DMS53 treated with DMSO at 0.1 percent for 48 hours (cell line): ENCODE data around the gene PFDN2.
"Not testable (repeated sequence)": the region's sequence is repeated elsewhere in the genome, so short reads cannot be mapped to it uniquely, and the experiment has no call there.

Experiments used
- DNase-seq: peaks from one replicate; lab custom pipeline; 2025; ENCODE audit not compliant: unreplicated experiment; lab: John Stamatoyannopoulos, UW

PFDN2 gene

GRCh38 chr1:161139766-161140165 is 21.9 kb upstream of the PFDN2 start:
- peak; percentile 22 for DNase-seq

GRCh38 chr1:161138431-161138830 is 20.6 kb upstream of the PFDN2 start:
- no peak for DNase-seq

GRCh38 chr1:161137881-161138280 is 20.0 kb upstream of the PFDN2 start:
- no peak for DNase-seq

GRCh38 chr1:161133220-161133740 is 15.4 kb upstream of the PFDN2 start:
- no peak for DNase-seq

- DNase-seq: peak; percentile 96
Observed at GRCh38 chr1:161132410-161133219, 14.8 kb upstream of the PFDN2 start, which contains the start of gene DEDD. TSS of gene DEDD (minus strand) at chr1:161132667. CDS start at chr1:161124462, 8,205 bp downstream.

- no peak for DNase-seq
Observed at GRCh38 chr1:161131523-161132409, 13.9 kb upstream of the PFDN2 start.

GRCh38 chr1:161130266-161130665 is 12.4 kb upstream of the PFDN2 start:
- DNase-seq: no peak

GRCh38 chr1:161128591-161129420 is 11.0 kb upstream of the PFDN2 start:
- no peak for DNase-seq

- DNase-seq: no peak
Observed at GRCh38 chr1:161127649-161128048, 9.8 kb upstream of the PFDN2 start.

GRCh38 chr1:161122967-161123366 is 5.1 kb upstream of the PFDN2 start:
- DNase-seq: no peak

GRCh38 chr1:161121834-161122233 is 4.0 kb upstream of the PFDN2 start:
- DNase-seq: no peak

GRCh38 chr1:161121042-161121650 is 3.3 kb upstream of the PFDN2 start:
- no peak for DNase-seq

GRCh38 chr1:161119092-161119903 is 1.5 kb upstream of the PFDN2 start:
- DNase-seq: no peak

- DNase-seq: not testable (repeated sequence)
Observed at GRCh38 chr1:161115961-161116360, 1.9 kb downstream of the PFDN2 start.

GRCh38 chr1:161115132-161115711 is 2.6 kb downstream of the PFDN2 start:
- peak; percentile 19 for DNase-seq

GRCh38 chr1:161114556-161114955 is 3.3 kb downstream of the PFDN2 start:
- DNase-seq: no peak

- DNase-seq: no peak
Observed at GRCh38 chr1:161113915-161114314, 3.9 kb downstream of the PFDN2 start.

GRCh38 chr1:161111527-161111926 is 6.3 kb downstream of the PFDN2 start:
- no peak for DNase-seq

- no peak for DNase-seq
Observed at GRCh38 chr1:161111117-161111516, 6.7 kb downstream of the PFDN2 start.
